HG02678 (cell line): ENCODE data around the gene SIM1.
"Not testable (repeated sequence)": the region's sequence is repeated elsewhere in the genome, so short reads cannot be mapped to it uniquely, and the experiment has no call there.

ENCODE experiments used
- ATAC-seq: cut with Tn5 transposase; IDR thresholded peaks from one replicate; pipeline ENCODE4 v1.9.1; 2021; ENCODE audit warnings: mild to moderate bottlenecking, moderate library complexity; ENCODE audit not compliant: unreplicated experiment

SIM1 gene

DNA sequence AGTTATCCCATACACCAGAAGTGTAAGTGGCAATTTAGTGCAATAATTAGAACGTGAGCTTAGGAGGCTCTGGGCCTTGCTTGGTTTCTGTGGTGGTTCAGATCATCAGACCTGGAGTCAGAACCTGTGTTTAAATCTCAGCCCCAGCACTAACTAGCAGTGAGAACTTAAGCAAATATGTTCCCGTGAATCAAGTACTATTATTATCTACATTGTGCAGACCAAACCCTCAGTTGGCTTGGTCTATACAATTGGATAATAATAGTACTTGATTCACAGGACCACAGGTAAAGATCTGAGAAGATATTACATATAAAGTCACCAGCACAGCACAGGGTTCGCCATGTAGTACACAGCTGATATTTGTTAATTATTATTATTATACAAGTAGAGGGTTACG is 93.1 kb downstream of the SIM1 start:
- ATAC-seq, result no peak

DNA sequence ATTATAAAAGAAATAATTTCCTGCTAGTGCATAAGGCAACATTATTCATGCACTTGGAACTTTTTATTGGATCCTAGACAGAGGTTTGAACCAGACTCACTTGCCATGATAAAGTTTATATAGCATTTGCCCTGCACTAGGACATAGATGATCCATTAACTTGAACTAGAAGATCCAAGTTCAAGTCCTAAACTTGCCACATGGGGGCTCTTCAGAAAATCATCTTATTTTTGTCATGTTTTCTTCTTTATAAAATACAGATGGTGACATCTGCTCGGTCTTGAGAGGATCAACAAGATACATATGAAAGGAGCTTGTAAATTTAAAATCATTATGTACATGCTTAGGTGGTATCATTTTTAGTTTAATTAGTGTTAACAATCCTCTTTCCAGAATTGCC is 94.5 kb downstream of the SIM1 start:
- no peak for ATAC-seq

DNA sequence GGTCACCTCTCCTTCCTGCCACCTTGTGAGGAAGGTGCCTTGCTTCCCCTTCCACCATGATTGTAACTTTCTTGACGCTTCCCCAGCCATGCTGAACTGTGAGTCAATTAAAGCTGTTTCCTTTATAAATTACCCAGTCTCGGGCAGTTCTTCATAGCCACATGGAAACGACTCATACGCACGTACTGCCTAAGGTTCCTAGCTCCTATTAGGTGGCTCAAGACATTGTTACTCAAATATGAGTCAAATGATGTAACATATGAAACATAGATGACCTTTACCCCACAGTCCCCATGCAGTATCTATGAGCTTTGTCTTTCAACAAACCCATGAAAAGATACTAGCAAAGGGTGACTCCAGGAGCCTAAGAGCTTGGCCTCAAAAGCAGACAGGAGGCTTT is 98.3 kb downstream of the SIM1 start:
- no peak for ATAC-seq

DNA sequence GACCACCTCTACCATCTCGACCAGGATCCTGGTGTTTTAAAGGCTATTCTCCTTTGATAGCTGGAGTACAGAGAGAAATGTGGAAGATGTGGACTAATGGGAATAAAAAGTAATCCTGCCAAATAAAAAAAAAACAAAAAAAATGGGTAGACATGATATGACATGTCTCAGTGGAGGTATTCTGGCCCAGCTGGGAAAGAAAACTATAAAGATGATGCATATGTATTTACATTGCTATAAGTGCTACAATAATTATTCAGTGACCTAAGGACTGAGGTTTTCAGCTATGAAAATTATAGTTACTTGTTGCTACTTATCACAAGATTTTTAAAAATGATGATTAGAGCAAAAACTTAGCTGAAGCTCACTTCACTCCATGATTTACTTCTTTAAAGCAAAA is 101.1 kb downstream of the SIM1 start:
- ATAC-seq, result no peak

DNA sequence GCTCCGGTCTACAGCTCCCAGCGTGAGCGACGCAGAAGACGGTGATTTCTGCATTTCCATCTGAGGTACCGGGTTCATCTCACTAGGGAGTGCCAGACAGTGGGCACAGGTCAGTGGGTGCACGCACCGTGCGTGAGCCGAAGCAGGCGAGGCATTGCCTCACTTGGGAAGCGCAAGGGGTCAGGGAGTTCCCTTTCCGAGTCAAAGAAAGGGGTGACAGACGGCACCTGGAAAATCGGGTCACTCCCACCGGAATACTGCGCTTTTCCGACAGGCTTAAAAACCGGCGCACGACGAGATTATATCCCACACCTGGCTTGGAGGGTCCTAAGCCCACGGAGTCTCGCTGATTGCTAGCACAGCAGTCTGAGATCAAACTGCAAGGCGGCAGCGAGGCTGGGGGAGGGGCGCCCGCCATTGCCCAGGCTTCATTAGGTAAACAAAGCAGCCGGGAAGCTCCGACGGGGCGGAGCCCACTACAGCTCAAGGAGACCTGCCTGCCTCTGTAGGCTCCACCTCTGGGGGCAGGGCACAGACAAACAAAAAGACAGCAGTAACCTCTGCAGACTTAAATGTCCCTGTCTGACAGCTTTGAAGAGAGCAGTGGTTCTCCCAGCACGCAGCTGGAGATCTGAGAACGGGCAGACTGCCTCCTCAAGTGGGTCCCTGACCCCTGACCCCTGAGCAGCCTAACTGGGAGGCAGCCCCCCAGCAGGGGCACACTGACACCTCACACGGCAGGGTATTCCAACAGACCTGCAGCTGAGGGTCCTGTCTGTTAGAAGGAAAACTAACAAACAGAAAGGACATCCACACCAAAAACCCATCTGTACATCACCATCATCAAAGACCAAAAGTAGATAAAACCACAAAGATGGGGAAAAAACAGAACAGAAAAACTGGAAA is 109.7 kb downstream of the SIM1 start:
- ATAC-seq, result not testable (repeated sequence)

DNA sequence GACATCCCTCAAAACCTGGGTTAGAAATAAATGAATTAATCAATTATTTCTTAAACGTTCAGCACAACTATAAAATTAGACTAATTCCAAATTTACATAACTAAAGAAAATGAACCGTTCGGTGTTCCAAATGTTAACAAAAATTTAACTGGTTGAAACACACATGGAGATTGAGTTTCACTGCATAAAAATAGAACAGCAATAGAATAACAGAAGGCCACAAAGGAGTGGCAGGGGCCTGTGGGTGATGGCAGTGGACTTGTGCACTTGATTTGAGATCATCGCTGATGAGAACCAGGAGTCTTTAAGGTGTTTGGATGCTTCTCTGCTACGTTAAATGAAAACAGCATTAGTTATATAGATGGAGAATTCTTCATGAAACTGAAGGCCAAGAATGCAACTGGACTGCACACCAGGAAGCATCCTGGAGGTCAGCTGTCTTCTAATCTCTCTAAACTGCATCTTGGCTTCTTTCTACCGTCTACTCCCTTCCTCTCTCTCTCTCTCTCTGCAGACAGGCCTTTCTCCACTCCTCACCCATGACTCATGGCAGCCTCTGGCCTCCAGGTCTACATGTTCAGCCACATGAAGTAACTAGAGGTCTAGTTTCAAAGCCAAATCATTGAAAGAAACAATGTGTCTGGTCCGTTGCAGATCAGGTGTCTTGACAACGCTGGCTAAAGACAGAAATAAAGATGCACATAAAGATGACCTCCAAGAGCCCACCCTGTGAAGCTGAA is 111.3 kb downstream of the SIM1 start:
- ATAC-seq, result no peak

DNA sequence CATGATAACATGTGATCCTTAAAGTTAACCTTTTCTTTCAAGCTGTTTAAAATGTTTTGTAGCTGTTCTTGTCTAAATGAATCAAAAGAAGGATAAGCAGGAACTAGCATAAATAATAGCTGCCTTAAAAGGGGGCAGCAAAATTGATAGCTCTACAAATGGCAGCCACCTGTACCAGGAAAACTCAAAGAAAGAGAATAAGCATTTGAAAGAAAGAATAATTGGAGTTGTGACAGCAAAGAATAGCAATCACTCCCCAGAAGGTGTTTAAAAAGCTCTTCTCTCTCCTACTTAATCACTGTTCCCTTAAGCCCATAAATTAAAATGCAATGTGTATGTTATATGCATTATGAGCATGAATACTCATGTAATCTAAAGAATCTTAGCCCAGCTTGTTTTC is 114.6 kb downstream of the SIM1 start:
- ATAC-seq, result no peak

DNA sequence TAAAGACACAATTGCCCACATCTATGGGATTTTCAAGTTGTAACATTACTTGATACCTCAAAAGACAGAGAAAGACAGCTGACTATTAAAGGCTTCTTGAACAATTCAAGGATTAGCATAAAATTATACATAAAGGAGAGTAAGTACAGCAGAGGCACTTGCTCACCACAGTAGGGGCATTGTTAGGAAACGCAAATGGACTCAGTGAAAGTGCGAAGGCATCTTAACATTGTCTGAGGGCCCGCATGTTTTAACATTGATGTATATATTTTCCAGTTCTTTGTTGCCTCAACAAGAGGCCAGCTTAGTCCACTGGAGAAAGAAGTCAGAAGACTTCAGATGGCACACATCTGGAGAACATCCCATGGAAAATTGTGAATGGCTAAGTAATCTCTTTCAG is 115.4 kb downstream of the SIM1 start:
- no peak for ATAC-seq

DNA sequence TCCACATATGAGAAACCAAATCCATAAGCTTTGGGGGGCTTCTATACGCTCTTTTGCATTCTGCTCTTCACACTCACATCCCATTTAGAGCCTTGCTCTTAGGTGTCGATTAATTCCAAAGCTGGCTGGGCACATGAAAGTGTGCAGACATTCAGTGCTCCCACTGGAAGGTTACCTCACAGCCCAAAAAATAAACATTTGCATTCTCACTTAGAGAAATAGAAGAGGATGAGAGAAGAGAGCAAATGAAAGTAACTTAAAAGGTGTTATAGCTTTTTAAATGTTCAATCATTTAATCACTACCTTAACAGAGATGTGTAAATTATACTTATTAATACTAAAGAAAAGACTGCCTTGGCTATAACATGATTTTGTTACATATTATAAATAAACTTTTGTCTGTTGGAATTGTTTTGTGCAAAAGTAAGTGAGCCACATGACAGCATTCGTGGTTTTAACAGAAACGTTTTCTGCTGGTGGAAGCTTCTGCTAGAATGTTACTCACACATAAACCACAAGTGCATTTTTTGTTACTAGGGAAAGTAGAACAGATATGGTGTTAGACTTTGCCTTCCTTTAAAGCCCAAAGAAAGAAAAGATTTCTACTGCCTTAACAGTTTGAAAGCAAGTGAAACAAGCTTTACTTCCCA is 116.7 kb downstream of the SIM1 start:
- ATAC-seq, result no peak

DNA sequence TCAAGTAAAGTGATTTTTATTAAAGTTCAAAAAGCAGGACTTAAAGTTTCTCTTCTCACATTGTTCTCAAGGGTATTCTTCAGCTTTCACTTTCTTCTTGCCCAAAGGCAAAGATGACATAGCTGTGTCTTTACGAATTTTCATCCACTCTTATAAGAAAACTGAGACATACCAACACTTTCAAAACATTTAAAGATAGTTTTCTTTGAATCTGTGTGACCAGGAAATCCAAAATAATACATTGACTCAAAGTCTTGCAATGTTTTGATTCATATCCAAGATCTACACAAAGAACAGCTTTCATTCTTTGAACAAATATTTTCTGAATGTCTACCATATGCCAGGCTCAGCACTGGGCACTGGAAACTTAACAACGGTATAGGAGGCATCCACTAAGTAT is 117.9 kb downstream of the SIM1 start:
- ATAC-seq, result no peak

DNA sequence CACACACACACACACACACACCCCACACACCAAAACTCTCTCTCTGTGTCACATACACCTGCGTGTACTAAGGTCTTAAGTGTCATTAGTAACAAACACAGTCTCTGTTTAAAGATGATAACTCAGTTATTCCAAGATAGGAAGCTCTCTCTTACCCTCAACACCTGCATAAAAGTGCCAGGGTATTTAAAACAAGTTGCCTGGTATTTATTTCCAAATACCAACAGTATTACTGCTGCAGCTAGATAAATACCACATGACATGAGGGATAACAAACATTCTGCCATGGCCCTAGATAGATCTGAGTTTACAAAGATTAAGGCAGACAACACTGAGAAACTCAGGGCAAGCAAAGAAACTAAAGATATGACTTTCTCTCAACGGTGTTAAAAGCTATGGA is 118.5 kb downstream of the SIM1 start:
- no peak for ATAC-seq

DNA sequence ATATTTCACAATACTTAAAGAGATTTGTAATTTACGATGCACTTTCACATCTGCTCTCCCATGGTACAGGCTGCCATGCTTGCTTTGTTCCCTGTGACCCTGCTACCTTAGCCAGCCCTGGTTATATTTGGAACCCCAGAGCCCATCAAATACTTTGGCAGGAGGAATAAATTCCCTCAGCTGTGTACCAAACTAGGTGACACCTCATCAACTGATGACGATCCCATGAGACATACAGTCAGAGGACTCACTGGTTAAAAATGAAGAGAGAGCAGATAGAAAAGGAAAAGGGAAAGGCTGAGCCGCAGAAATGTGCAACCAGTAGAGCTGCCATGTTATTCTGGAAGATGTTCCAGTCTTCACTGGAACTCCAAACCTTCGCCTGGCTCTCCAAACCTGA is 120.0 kb downstream of the SIM1 start:
- ATAC-seq, result no peak

DNA sequence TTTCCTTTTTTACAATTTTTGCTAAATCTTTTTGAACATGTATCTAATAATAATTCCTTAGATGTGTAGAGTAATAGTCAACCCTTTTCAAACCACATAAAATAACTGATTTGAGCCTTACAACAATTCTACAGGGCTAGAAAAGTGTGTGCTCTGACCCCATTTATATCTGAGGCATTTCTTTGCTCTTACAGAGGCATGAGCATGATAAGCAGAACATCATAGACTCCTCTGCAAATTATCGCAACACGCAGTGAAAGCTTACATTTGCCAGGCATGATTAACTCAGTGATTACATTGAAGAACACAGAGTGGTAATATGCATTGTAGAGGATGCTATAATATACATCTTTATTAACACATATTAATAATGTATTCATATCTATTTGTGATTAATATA is 120.4 kb downstream of the SIM1 start:
- no peak for ATAC-seq

DNA sequence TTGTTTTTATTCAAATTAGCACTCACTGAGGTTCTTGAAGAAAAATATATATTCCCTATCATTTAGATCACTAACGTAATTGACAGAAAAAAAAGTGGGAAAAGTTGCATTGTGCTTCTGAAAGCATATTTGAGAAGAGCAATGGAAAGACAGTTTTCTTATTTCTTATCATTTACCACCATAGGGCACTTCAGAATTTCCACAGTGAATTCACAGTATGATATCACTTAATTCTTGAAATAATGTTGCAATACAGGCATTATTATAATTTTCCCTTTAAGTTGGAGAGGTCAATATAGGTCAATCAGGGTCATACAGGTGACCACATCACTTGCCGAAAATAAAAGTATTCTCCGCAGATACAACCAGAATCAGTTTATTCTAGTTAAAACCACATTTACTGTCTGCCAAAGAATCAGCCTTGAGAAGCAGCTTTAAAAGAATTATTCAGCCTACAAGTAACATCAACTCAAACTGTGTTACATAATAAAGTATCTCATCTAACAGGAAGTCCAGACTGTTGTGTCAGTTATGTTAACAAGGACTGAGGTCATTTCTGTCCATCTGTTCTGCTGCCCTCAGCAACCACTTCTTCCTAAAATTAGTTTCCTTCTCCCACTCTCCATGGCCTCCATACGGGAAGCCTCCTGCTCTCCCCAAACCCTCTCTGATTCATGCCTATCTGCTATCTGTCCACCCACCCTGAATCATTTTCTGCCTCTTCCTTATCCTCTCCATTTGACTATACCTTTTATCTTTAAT is 121.2 kb downstream of the SIM1 start:
- ATAC-seq, result no peak

DNA sequence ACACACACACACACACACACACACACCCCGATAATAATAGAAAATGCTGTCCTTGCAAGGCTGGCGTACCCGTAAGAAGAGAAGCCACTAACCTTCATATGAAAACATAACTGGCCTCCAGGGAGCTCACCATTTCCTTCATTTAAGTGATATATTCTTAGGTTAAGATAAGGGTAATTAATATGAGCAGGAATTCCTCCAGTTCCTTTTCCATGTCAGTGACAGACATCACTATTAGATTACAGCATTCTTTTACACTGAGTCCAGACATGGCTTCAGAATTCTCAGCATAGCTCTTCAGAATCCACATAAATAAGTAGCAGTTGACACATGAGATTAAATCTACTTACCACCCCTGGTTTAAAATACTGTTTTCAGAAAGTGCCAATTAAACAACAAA is 121.9 kb downstream of the SIM1 start:
- no peak for ATAC-seq

DNA sequence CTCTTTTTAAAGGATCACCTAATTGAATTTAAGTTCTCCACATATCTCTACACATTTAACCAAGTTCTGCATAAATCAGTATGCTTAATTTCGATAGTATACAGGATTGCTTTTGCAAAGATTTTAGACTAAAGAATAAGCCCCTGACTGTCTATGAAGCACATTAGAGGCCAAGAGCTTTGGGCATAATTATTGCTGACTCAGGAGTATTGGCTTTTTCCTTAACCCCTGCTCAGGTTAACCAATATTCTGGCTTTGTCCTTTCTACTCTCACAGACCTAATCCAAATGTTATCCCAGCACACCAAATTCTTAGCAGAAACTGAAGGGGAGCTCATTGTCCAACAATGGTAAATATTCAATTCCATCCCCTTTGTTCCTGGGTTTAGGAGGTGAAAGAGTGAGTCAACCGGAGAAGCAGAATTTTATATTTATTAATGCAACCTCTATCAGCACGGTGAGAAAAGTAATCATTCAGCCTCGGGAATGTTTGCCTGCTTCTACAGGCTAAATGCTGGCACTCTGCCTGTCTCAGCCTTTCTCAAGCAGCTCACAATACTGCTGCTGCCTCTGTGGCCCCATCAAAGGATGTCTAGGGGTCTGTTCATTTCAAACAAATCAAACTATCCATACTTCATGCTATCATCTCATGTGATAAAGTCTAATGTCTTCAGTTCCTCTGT is 125.0 kb downstream of the SIM1 start:
- no peak for ATAC-seq

DNA sequence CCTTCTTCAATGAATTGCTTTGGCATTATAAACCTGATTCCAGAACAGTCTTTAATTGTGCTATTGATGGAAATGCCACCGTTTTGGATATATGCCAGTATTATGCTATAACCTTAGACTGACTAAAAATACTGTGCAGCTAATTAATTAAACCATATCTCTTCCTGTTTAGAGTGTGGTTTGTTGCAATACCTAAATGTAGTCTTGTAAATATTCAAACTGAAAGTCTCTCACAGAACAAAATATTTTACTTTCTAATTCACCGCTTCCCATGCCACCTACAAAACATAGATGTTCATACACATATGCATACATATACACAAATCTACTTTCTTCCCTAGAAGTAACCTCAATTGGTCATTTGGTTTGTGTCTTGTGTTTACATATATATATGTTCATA is 126.6 kb downstream of the SIM1 start:
- ATAC-seq, result no peak

DNA sequence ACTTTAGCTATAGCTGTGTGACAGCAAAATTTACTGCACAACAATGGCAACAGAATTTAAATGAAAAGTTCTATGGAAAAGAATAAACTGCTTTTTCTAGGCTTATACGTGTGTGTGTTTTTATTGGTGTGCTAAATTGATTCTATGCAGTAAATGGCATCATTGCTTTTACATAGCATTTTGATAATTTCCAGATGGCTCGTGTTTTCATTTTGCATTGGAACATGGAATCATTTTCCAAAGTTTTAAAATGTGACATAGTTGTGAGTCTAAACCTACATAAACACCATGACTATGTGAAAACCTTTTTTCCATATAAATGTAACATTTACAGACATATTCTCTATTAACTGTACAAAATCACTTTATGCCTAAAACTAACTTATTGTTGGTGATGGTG is 127.8 kb downstream of the SIM1 start:
- no peak for ATAC-seq

DNA sequence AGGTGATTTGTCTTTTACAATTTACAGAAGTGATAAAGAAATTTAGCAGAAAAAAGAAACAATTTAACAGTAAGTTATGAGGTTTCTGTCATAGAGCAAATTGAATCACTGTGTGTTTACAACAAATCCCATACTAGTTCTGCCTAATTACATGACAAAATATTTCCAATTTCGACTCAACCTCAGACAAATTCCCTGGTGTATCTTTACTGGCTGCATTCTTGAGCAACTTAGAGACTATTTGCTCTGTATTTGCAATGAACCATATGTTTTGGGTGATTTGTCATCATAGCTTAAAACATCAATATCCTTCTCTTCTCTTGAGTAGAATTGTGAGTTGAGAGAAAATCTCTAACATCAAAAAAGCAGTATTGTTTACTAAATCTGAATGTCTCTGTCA is 128.7 kb downstream of the SIM1 start:
- no peak for ATAC-seq
